Dendritic cell treated with granulocyte-macrophage colony-stimulating factor and Interleukin-4, amounts not matched to agents 40 ng/mL and 50 ng/mL, for 4 days (primary cell): ENCODE measurements around the gene BRAP.
A peak's percentile ranks its signal among the peaks of the same experiment; 100 is the strongest.
"Not testable (repeated sequence)": the region's sequence is repeated elsewhere in the genome, so short reads cannot be mapped to it uniquely, and the experiment has no call there.

Experiments used
- H3K27ac Mint-ChIP-seq: one replicate; pipeline ENCODE4 v1.8.0; 2022; ENCODE audit warnings: mild to moderate bottlenecking, mixed read lengths
- H3K27me3 Mint-ChIP-seq: one replicate; pipeline ENCODE4 v1.8.0; 2022; ENCODE audit warnings: mild to moderate bottlenecking, mixed read lengths
- H3K36me3 Mint-ChIP-seq: one replicate; pipeline ENCODE4 v1.8.0; 2022; ENCODE audit warnings: low read depth, mixed read lengths
- H3K4me1 Mint-ChIP-seq: one replicate; pipeline ENCODE4 v1.8.0; 2022; ENCODE audit warnings: low read depth, mixed read lengths
- H3K4me3 Mint-ChIP-seq: one replicate; pipeline ENCODE4 v1.8.0; 2022; ENCODE audit warnings: mild to moderate bottlenecking, moderate library complexity, mixed read lengths
- H3K9me3 Mint-ChIP-seq: one replicate; pipeline ENCODE4 v1.8.0; 2022; ENCODE audit warnings: mixed read lengths
- intact Hi-C: fragments of 100-400 bp; cut with micrococcal nuclease; formaldehyde crosslinking; loops from one replicate; pipeline ENCODE4 v1.15.0; 2022

Gene BRAP

DNA sequence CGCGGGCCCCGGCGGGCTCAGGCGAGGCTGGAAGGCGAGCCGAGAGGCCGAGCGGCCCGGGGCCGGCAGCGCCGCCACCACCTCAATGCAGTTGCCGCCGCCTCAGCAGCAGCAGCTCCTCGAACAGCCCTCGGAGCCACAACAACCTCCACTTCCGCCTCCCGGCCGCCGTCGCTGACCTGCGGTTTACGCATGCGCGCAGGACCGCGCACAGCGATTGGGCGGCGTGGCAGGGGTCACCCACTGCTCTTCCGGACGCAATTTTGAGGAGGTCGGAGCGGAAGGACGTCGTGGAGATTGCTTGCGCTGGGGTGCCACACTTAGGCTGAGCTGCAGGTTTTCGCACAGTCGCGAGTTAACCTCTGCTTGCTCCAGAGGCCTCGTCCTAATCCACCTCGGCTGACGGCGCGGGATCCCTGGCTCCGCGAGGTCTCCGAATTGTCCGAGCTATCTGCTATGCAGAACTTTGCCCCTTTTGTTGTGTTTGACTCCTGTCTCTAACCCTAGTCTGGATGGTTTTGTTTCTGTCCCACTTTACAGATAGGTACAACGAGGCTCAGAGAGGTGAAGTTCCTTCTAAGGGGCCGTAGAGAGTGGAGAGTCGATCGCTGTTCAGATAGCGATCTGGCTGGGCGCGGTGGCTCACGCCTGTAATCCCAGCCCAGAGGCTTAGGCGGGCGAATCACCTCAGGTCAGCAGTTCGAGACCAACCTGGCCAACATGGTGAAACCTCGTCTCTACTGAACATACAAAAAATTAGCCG, at the start of gene BRAP, which contains the start of gene ACAD10:
TSS of gene BRAP (minus strand) at position 146 of the 763 bp plus-strand sequence. CDS start 164 bp downstream, outside the sequence.
TSS of gene ACAD10 (plus strand) at position 243 of the 763 bp plus-strand sequence. CDS start 6,657 bp downstream, outside the sequence.
- Mint-ChIP-seq H3K4me1 (peaks cover 24% of the 10 kb centered on the region), H3K36me3 (peaks cover 51% of the 10 kb centered on the region), H3K27me3 (no peaks in the 10 kb centered on the region), H3K4me3 (peak within 1 kb of the TSS; percentile 95), H3K27ac (peak within 1 kb of the TSS; percentile 96), H3K9me3 (no peaks in the 10 kb centered on the region)
- intact Hi-C loops = loop anchor here (10.0 kb wide), 1 partner anchor 91 kb away; the partner anchor contains the start of gene ATXN2

DNA sequence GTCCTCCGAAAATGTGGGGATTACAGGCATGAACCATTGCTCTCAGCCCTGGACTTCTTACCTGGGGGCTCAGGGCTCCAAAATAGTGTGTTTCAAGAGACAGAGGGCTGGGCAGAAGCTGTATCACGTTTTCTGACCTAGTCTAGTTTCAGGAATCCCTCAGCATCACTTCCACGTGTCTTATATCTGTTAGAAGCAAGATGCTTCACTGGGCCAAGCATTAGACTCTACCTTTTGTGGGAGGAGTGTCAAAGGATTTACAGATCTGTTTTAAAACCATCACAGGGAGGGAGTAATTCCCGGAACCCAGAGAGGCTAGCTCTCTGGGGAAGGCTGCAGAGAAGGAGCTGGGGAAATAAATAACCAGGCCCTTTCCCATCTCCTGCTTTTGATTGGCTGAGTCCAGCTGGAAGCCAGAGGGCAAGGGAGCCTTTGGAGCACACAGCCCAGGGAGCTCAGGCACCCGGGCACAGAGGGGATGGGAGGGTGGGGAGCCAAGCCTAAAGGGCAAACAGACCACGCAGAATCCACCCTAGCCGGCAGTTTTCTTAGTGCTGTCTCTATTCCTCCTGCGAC, 47.7 kb upstream of the BRAP start:
- peaks cover 99% of the 10 kb centered on the region for H3K36me3 Mint-ChIP-seq

GRCh38 chr12:111732786-111733185, 47.0 kb upstream of the BRAP start:
- peaks cover 99% of the 10 kb centered on the region for H3K36me3 Mint-ChIP-seq
- no peak overlapping the region for H3K4me3 Mint-ChIP-seq
- no peaks in the 10 kb centered on the region for H3K4me1 Mint-ChIP-seq
- H3K9me3 Mint-ChIP-seq = no peaks in the 10 kb centered on the region
- intact Hi-C loops = no loop called here
- H3K27ac Mint-ChIP-seq = no peak overlapping the region
- H3K27me3 Mint-ChIP-seq = no peaks in the 10 kb centered on the region

More for the DNA sequence above, 47.7 kb upstream of the BRAP start:
- intact Hi-C loops = no loop called here
- no peaks in the 10 kb centered on the region for H3K27me3 Mint-ChIP-seq
- no peak overlapping the region for H3K27ac Mint-ChIP-seq
- no peaks in the 10 kb centered on the region for H3K4me1 Mint-ChIP-seq
- no peaks in the 10 kb centered on the region for H3K9me3 Mint-ChIP-seq
- H3K4me3 Mint-ChIP-seq = no peak overlapping the region

DNA sequence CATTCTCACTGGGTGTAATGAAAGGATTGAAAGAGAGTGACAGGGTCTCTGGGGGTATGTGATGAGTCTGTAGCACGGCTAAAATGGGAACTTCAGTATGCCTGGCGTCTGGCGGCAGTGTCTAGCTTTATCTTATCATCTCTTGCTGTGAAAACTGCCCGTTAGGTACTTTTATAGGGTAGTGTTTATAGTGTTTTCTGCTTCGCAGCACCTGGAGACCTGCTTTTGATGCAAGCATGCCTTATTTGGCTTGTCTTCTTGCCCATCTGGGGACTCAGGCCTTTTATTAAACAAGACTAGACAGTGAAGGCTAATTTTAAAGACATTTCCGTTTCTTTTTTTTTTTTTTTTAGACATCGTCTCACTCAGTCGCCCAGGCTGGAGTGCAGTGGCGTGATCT, 44.7 kb upstream of the BRAP start:
- H3K27me3 Mint-ChIP-seq = no peaks in the 10 kb centered on the region
- H3K9me3 Mint-ChIP-seq = no peaks in the 10 kb centered on the region
- H3K36me3 Mint-ChIP-seq = peaks cover 88% of the 10 kb centered on the region
- no peak overlapping the region for H3K4me3 Mint-ChIP-seq
- intact Hi-C loops = no loop called here
- no peaks in the 10 kb centered on the region for H3K4me1 Mint-ChIP-seq
- no peak overlapping the region for H3K27ac Mint-ChIP-seq

GRCh38 chr12:111728795-111729194, 43.0 kb upstream of the BRAP start:
- H3K36me3 Mint-ChIP-seq = peaks cover 88% of the 10 kb centered on the region
- H3K27me3 Mint-ChIP-seq = no peaks in the 10 kb centered on the region
- H3K4me1 Mint-ChIP-seq = no peaks in the 10 kb centered on the region

DNA sequence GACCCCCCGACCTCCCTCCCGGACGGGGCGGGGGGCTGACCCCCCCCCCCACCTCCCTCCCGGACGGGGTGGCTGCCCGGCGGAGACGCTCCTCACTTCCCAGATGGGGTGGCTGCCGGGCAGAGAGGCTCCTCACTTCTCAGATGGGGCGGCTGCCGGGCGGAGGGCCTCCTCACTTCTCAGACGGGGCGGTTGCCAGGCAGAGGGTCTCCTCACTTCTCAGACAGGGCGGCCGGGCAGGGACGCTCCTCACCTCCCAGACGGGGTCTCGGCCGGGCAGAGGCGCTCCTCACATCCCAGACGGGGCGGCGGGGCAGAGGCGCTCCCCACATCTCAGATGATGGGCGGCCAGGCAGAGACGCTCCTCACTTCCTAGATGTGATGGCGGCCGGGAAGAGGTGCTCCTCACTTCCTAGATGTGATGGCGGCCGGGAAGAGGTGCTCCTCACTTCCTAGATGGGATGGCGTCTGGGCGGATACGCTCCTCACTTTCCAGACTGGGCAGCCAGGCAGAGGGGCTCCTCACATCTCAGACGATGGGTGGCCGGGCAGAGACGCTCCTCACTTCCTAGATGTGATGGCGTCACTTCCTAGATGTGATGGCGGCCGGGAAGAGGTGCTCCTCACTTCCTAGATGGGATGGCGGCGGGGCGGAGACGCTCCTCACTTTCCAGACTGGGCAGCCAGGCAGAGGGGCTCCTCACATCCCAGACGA, 38.0 kb upstream of the BRAP start:
- H3K4me3 Mint-ChIP-seq, H3K9me3 Mint-ChIP-seq, intact Hi-C loops, H3K27ac Mint-ChIP-seq, H3K4me1 Mint-ChIP-seq, H3K27me3 Mint-ChIP-seq: not testable (repeated sequence)
- H3K36me3 Mint-ChIP-seq = peaks cover 80% of the 10 kb centered on the region

More at GRCh38 chr12:111728795-111729194, 43.0 kb upstream of the BRAP start:
- Mint-ChIP-seq H3K27ac (no peak overlapping the region), H3K9me3 (no peaks in the 10 kb centered on the region), H3K4me3 (no peak overlapping the region)
- intact Hi-C loops = no loop called here

DNA sequence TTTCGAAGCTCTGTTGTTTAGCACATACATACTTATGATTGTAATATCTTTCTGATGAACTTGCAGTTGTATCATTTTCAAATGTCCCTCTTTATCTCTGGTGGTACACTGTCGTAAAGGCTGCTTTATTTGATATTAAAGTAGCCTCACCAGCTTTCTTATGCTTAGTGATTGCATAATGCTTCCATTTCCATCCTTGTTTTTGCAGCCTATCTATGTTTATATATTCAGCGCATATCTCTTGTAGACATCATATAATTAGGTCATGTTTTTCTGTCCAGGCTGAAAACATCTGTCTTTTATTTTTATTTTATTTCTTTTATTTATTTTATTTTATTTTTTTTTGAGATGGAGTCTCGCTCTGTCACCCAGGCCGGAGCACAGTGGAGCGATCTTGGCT, 34.7 kb upstream of the BRAP start:
- Mint-ChIP-seq H3K27ac (no peak overlapping the region), H3K36me3 (peaks cover 85% of the 10 kb centered on the region), H3K27me3 (no peaks in the 10 kb centered on the region), H3K4me3 (no peak overlapping the region), H3K4me1 (no peaks in the 10 kb centered on the region), H3K9me3 (no peaks in the 10 kb centered on the region)
- intact Hi-C loops = no loop called here

GRCh38 chr12:111719316-111719715, 33.6 kb upstream of the BRAP start:
- H3K9me3 Mint-ChIP-seq, H3K4me1 Mint-ChIP-seq, H3K27me3 Mint-ChIP-seq, H3K27ac Mint-ChIP-seq, intact Hi-C loops, H3K4me3 Mint-ChIP-seq: not testable (repeated sequence)
- peaks cover 85% of the 10 kb centered on the region for H3K36me3 Mint-ChIP-seq

DNA sequence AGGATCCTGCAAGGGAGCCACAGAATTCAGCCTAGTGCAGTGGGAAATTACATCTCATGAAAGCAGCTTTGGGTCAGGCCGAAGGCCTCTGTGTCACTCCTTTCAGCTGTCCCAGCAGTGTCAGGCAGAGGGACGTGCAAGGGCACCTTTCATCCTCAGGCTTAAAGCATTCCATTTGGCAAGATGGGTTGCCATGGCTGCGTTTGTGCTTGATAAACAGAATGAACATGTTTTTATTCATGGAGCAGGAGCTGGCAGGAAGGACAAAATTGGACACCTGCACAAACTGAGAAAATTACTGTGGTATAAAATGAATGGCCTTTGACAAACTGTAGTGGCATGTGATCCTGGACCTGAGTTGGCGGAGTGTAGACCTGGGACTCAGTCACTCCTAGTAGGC, 29.5 kb upstream of the BRAP start:
- H3K4me3 Mint-ChIP-seq = no peak overlapping the region
- intact Hi-C loops = no loop called here
- no peaks in the 10 kb centered on the region for H3K9me3 Mint-ChIP-seq
- H3K27ac Mint-ChIP-seq = no peak overlapping the region
- no peaks in the 10 kb centered on the region for H3K4me1 Mint-ChIP-seq
- no peaks in the 10 kb centered on the region for H3K27me3 Mint-ChIP-seq
- peaks cover 93% of the 10 kb centered on the region for H3K36me3 Mint-ChIP-seq

GRCh38 chr12:111706145-111706544, 20.4 kb upstream of the BRAP start:
- Mint-ChIP-seq H3K4me1 (no peaks in the 10 kb centered on the region), H3K4me3 (no peak overlapping the region), H3K9me3 (no peaks in the 10 kb centered on the region), H3K27ac (no peak overlapping the region), H3K27me3 (no peaks in the 10 kb centered on the region), H3K36me3 (peaks cover 94% of the 10 kb centered on the region)
- intact Hi-C loops = no loop called here

DNA sequence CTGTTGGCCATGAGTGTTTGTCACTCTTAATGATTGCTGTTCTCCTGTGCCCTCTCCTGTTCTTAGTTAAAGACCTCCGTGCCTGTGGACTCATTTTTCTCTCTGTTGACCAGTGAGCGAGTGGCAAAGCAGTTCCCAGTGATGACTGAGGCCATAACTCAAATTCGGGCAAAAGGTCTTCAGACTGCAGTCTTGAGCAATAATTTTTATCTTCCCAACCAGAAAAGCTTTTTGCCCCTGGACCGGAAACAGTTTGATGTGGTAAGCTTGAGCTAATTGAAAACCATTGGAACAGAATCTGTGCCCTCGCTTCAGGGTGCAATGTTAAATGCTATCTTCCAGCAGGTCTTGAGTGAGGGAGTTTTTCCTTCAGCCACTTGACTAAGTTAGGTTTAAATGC, 19.9 kb upstream of the BRAP start:
- no peaks in the 10 kb centered on the region for H3K9me3 Mint-ChIP-seq
- H3K27ac Mint-ChIP-seq = no peak overlapping the region
- H3K36me3 Mint-ChIP-seq = peaks cover 94% of the 10 kb centered on the region
- H3K4me3 Mint-ChIP-seq = no peak overlapping the region
- intact Hi-C loops = no loop called here
- no peaks in the 10 kb centered on the region for H3K4me1 Mint-ChIP-seq
- no peaks in the 10 kb centered on the region for H3K27me3 Mint-ChIP-seq

DNA sequence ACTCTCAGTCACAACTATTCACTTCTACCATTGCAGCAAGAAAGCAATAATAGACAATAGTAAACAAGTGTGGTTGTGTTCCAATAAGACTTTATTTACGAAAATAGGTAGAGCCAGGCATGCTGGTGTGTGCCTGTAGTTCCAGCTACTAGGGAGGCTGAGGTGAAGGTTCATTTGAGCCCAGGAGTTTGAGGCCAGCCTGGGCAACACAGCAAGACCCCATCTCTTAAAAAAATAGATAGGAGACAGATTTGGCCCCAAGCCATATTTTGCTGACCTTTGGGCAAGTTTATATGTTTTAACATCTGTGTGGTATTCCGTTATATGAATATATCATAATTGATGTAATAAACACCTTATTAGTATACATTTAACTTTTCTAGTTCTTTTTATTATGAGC, 14.2 kb upstream of the BRAP start:
- intact Hi-C loops = no loop called here
- Mint-ChIP-seq H3K27me3 (no peaks in the 10 kb centered on the region), H3K36me3 (peaks cover 92% of the 10 kb centered on the region), H3K27ac (no peak overlapping the region), H3K4me1 (no peaks in the 10 kb centered on the region), H3K4me3 (no peak overlapping the region), H3K9me3 (no peaks in the 10 kb centered on the region)

GRCh38 chr12:111693818-111694217, 8.1 kb upstream of the BRAP start:
- Mint-ChIP-seq H3K4me3 (no peak overlapping the region), H3K27ac (no peak overlapping the region), H3K9me3 (no peaks in the 10 kb centered on the region), H3K27me3 (no peaks in the 10 kb centered on the region), H3K4me1 (peaks cover 8% of the 10 kb centered on the region), H3K36me3 (peaks cover 81% of the 10 kb centered on the region)
- intact Hi-C loops = no loop called here

- peaks cover 76% of the 10 kb centered on the region for H3K36me3 Mint-ChIP-seq
- no peak overlapping the region for H3K4me3 Mint-ChIP-seq
- H3K9me3 Mint-ChIP-seq = no peaks in the 10 kb centered on the region
- no peak overlapping the region for H3K27ac Mint-ChIP-seq
- peaks cover 8% of the 10 kb centered on the region for H3K4me1 Mint-ChIP-seq
- intact Hi-C loops = no loop called here
- H3K27me3 Mint-ChIP-seq = no peaks in the 10 kb centered on the region
Observed at GRCh38 chr12:111692575-111693210, 6.9 kb upstream of the BRAP start.
